NOMO-1 treated with DMSO at 0.1 percent for 48 hours (cell line): ENCODE results near the gene IRAK2.

ENCODE experiments used
- DNase-seq: peaks from one replicate; lab custom pipeline; 2025; ENCODE audit not compliant: unreplicated experiment; lab: John Stamatoyannopoulos, UW

The IRAK2 gene

GRCh38 chr3:10279384-10280176, 114.9 kb downstream of the IRAK2 start:
- no peak for DNase-seq

- DNase-seq, result no peak
Observed at GRCh38 chr3:10280177-10280529, 115.4 kb downstream of the IRAK2 start.

- no peak for DNase-seq
Observed at GRCh38 chr3:10280571-10280970, 115.9 kb downstream of the IRAK2 start.

- DNase-seq, result no peak
Observed at GRCh38 chr3:10281951-10282350, 117.2 kb downstream of the IRAK2 start.

GRCh38 chr3:10283638-10284037, 118.9 kb downstream of the IRAK2 start:
- no peak for DNase-seq

GRCh38 chr3:10284496-10284895, 119.8 kb downstream of the IRAK2 start:
- DNase-seq, result no peak

GRCh38 chr3:10285272-10286132, 120.8 kb downstream of the IRAK2 start:
- no peak for DNase-seq

GRCh38 chr3:10286133-10286524, 121.4 kb downstream of the IRAK2 start:
- DNase-seq, result no peak

- DNase-seq, result no peak
Observed at GRCh38 chr3:10286596-10287295, 122.0 kb downstream of the IRAK2 start.

- no peak for DNase-seq
Observed at GRCh38 chr3:10287936-10288574, 123.3 kb downstream of the IRAK2 start.

GRCh38 chr3:10288575-10288960, 123.8 kb downstream of the IRAK2 start:
- DNase-seq, result no peak

GRCh38 chr3:10289077-10289476, 124.4 kb downstream of the IRAK2 start:
- DNase-seq, result no peak

GRCh38 chr3:10289787-10290355, 125.2 kb downstream of the IRAK2 start:
- no peak for DNase-seq

- no peak for DNase-seq
Observed at GRCh38 chr3:10290481-10291176, 125.9 kb downstream of the IRAK2 start.

- no peak for DNase-seq
Observed at GRCh38 chr3:10291641-10292040, 126.9 kb downstream of the IRAK2 start.

GRCh38 chr3:10292505-10293419, 128.0 kb downstream of the IRAK2 start, which contains the start of gene GHRL:
GHRL (minus strand) TSS chr3:10292947; CDS start chr3:10290180, 2,767 bp downstream.
- DNase-seq, result peak; percentile 92
